Hepatocyte (in vitro differentiated cells): Measurements from ENCODE around the gene MAGI1.

Source experiments
- EZH2 ChIP-seq: fragments of 200-600 bp; sonication (generic); IDR thresholded peaks from 2 replicates; pipeline ENCODE4 v1.6.1; 2016; ENCODE audit warnings: antibody characterized with exemption, mild to moderate bottlenecking, borderline replicate concordance
- TF ChIP-seq, protein P1 (sequence below): fragments of 200-600 bp; sonication (generic); IDR thresholded peaks from 2 replicates; pipeline ENCODE4 v1.5.1; 2016; ENCODE audit warnings: antibody characterized with exemption, mild to moderate bottlenecking; ENCODE audit not compliant: poor library complexity

DNA sequence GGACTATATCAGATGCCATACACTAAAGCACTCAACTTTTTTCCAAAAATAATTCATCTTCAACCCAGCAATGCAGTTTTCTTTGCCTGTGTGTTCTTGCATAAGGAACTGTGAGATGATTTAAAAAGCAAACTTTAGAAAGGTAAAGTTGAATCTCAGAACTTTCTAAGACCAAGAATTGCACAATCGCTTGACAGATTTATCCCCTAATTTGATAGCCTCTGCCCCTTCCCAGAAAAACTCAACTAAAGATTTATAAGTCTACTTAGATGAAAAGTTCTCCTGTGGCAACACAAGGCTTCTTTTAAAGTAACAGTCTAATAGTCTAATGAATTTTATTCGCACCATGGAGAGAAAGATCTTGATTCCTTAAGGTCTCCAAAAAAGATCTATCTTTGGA lies 259.3 kb downstream of the MAGI1 start:
- TF ChIP-seq, protein P1, sequence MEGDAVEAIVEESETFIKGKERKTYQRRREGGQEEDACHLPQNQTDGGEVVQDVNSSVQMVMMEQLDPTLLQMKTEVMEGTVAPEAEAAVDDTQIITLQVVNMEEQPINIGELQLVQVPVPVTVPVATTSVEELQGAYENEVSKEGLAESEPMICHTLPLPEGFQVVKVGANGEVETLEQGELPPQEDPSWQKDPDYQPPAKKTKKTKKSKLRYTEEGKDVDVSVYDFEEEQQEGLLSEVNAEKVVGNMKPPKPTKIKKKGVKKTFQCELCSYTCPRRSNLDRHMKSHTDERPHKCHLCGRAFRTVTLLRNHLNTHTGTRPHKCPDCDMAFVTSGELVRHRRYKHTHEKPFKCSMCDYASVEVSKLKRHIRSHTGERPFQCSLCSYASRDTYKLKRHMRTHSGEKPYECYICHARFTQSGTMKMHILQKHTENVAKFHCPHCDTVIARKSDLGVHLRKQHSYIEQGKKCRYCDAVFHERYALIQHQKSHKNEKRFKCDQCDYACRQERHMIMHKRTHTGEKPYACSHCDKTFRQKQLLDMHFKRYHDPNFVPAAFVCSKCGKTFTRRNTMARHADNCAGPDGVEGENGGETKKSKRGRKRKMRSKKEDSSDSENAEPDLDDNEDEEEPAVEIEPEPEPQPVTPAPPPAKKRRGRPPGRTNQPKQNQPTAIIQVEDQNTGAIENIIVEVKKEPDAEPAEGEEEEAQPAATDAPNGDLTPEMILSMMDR: no peak
- no peak for TF ChIP-seq EZH2
